PC-3 (cell line): Measurements from ENCODE around the gene JAKMIP1.

Experiments
- CTCF ChIP-seq: fragments of 300-600 bp; sonication (generic); conservative IDR thresholded peaks from 2 replicates; pipeline ENCODE4 v1.5.1; 2017; ENCODE audit warnings: antibody characterized with exemption, low read depth, mild to moderate bottlenecking, low read length
- EZH2 ChIP-seq: fragments of 300-600 bp; sonication (generic); IDR thresholded peaks from one replicate; pipeline ENCODE4 v1.6.1; 2017; ENCODE audit warnings: antibody characterized with exemption, mild to moderate bottlenecking, low read length; ENCODE audit not compliant: unreplicated experiment
- EZH2phosphoT487 ChIP-seq: fragments of 300-600 bp; sonication (generic); IDR thresholded peaks from 2 replicates; pipeline ENCODE4 v1.6.1; 2018; ENCODE audit warnings: mild to moderate bottlenecking, antibody characterized with exemption, low read length, borderline replicate concordance

DNA sequence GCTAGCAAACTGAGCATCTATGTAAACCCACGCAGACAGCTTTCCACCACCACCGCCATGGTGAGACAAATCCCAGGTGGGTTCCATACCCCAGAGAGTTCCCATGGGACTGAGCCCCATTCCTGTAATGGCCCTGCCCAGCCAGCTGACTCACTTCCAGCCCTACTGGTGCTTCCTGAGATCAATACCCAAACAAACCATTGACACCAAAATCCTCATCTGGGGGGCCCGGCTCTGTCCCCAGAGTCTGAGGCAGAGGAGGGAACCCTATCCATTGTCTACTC lies 30.1 kb upstream of the JAKMIP1 start:
- TF ChIP-seq CTCF (no peak), EZH2 (no peak), EZH2phosphoT487 (no peak)
